Colonic mucosa (tissue), 4 donors: ENCODE measurements around the gene TVP23C. TPM values are rescaled to one million over a fixed set of nuclear protein-coding genes. Genes with fewer than 3 reads are reported as not detected.
"Not testable (repeated sequence)": the region's sequence is repeated elsewhere in the genome, so short reads cannot be mapped to it uniquely, and the experiment has no call there.

Experiments
- DNase-seq: peaks from one replicate; pipeline ENCODE4 v3.0.0-alpha.2; 2020
- H3K27ac ChIP-seq: fragments of 200-600 bp; one replicate; pipeline ENCODE4 v1.8.0; 2021
- H3K27me3 ChIP-seq: fragments of 200-600 bp; one replicate; pipeline ENCODE4 v1.8.0; 2021
- H3K36me3 ChIP-seq: fragments of 200-600 bp; one replicate; pipeline ENCODE4 v1.8.0; 2021
- H3K4me1 ChIP-seq: fragments of 200-600 bp; one replicate; pipeline ENCODE4 v1.8.0; 2021; ENCODE audit warnings: mild to moderate bottlenecking
- H3K4me3 ChIP-seq: fragments of 200-600 bp; one replicate; pipeline ENCODE4 v1.8.0; 2021
- H3K9ac ChIP-seq, 2 donors: one replicate each; pipeline ENCODE4 v1.7.0; 2013; ENCODE audit warnings: control low read depth in 2 of 2, low read depth in 2 of 2, low read length in 2 of 2
- H3K9me3 ChIP-seq: fragments of 200-600 bp; one replicate; pipeline ENCODE4 v1.8.0; 2021
- intact Hi-C: fragments of 100-400 bp; cut with DNase I; formaldehyde crosslinking; loops from one replicate; pipeline ENCODE4 v1.14.1; 2022
- total RNA-seq, 2 donors: library from RNA; stranded (reverse); fragmentation: NEBNext Ultra II Directional in 1 of 2; extraction: Animal tissue kit (Norgen Biotek cat#: 25700) in 1 of 2; gene quantifications; one replicate each; pipeline ENCODE4 v1.2.1, GENCODE V29; 2021
- TF ChIP-seq, protein P1 (sequence below): fragments of 200-600 bp; IDR thresholded peaks from one replicate; pipeline ENCODE4 v1.8.0; 2022; ENCODE audit warnings: antibody characterized with exemption, mild to moderate bottlenecking
- donor health status: healthy.
- donor health status: DM: no; HTN: no; CAD: no.
- donor health status: DM: no; HTN: no; CAD: no.

TVP23C gene
- total RNA-seq, 2 donors from 2014 or later = 10.7 to 14.0 TPM

GRCh38 chr17:15511142-15511541 is 52.1 kb downstream of the TVP23C start:
- H3K27me3 ChIP-seq = no peaks in the 10 kb centered on the region
- H3K4me3 ChIP-seq = no peak overlapping the region
- H3K4me1 ChIP-seq = peaks cover 6% of the 10 kb centered on the region
- no peak for DNase-seq
- H3K36me3 ChIP-seq = no peaks in the 10 kb centered on the region
- TF ChIP-seq, protein P1, sequence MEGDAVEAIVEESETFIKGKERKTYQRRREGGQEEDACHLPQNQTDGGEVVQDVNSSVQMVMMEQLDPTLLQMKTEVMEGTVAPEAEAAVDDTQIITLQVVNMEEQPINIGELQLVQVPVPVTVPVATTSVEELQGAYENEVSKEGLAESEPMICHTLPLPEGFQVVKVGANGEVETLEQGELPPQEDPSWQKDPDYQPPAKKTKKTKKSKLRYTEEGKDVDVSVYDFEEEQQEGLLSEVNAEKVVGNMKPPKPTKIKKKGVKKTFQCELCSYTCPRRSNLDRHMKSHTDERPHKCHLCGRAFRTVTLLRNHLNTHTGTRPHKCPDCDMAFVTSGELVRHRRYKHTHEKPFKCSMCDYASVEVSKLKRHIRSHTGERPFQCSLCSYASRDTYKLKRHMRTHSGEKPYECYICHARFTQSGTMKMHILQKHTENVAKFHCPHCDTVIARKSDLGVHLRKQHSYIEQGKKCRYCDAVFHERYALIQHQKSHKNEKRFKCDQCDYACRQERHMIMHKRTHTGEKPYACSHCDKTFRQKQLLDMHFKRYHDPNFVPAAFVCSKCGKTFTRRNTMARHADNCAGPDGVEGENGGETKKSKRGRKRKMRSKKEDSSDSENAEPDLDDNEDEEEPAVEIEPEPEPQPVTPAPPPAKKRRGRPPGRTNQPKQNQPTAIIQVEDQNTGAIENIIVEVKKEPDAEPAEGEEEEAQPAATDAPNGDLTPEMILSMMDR = no peak
- no peaks in the 10 kb centered on the region for H3K9me3 ChIP-seq
- no peak overlapping the region for H3K27ac ChIP-seq
- H3K9ac ChIP-seq = no peak overlapping the region
- intact Hi-C loops = no loop called here

DNA sequence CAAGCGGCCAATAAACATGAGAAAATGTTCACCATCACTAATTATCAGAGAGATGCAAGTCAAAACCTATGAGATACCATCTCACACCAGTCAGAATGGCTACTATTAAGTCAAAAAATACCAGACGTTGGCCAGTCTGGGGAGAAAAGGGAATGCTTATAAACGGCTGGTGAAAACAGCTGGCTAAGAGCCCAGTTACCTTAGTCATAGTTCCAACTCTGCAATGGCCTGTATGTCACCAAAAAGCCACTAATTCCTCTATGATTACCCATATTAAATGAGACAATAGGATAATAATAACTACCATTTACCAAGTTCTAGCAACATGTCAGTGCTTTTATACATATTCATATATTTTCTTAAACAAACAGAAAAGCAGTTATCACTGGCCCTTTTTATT is 52.9 kb downstream of the TVP23C start:
- no peaks in the 10 kb centered on the region for H3K27me3 ChIP-seq
- no peak overlapping the region for H3K27ac ChIP-seq
- H3K4me1 ChIP-seq = peaks cover 6% of the 10 kb centered on the region
- intact Hi-C loops = no loop called here
- DNase-seq = no peak
- H3K9ac ChIP-seq = no peak overlapping the region
- no peaks in the 10 kb centered on the region for H3K36me3 ChIP-seq
- H3K9me3 ChIP-seq = no peaks in the 10 kb centered on the region
- TF ChIP-seq, protein P1 = no peak
- no peak overlapping the region for H3K4me3 ChIP-seq

DNA sequence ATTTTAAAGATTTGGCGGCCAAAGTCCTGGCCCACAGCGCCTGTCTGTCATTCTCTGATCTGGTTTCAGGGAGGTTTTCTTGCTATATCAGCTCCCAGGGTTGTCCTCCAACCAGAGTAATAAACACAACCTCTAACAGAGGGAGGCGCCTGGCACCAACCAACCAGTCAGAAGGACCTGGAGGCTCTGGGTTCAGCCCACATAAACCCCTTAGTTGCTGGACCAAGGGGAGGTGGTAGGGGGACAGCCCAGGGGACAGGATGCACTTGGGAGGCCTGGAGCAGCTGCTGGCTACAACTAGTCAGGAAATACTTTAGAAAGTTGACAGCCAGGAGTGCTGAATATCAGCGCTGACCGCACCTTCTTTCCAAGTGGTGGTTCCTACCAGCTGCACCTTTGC is 54.2 kb downstream of the TVP23C start:
- TF ChIP-seq, protein P1 = no peak
- no peak overlapping the region for H3K9ac ChIP-seq
- no peak overlapping the region for H3K4me3 ChIP-seq
- intact Hi-C loops = no loop called here
- peaks cover 6% of the 10 kb centered on the region for H3K4me1 ChIP-seq
- H3K36me3 ChIP-seq = no peaks in the 10 kb centered on the region
- DNase-seq = no peak
- no peak overlapping the region for H3K27ac ChIP-seq
- H3K9me3 ChIP-seq = no peaks in the 10 kb centered on the region
- no peaks in the 10 kb centered on the region for H3K27me3 ChIP-seq

- no peak overlapping the region for H3K4me3 ChIP-seq
- no peaks in the 10 kb centered on the region for H3K9me3 ChIP-seq
- H3K36me3 ChIP-seq = no peaks in the 10 kb centered on the region
- H3K27ac ChIP-seq = no peak overlapping the region
- no peak overlapping the region for H3K9ac ChIP-seq
- H3K4me1 ChIP-seq = peaks cover 6% of the 10 kb centered on the region
- intact Hi-C loops = no loop called here
- no peaks in the 10 kb centered on the region for H3K27me3 ChIP-seq
- TF ChIP-seq, protein P1 = no peak
- no peak for DNase-seq
These were observed 54.8 kb downstream of the TVP23C start for GRCh38 chr17:15508466-15508865.

DNA sequence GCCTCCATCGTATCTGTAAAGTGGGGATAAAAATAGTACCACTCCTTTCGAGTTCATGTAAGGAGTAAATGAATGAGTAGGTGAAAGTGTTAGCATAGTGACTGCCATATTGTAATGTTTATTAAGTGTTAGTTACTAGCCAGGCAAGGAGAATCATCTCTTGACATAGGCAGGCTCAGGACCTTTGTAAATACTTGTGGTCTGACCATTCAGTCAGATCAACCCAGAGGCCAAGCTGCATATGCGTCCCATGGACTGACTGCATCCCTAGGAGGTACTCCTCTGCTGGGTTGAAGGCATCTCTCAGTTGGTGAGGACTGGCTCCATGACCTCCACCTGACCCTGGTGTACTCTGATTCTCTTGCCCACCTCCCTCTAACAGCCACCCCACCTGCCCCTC is 55.4 kb downstream of the TVP23C start:
- TF ChIP-seq, protein P1 = no peak
- DNase-seq = no peak
- no peaks in the 10 kb centered on the region for H3K36me3 ChIP-seq

GRCh38 chr17:15507001-15507400 is 56.3 kb downstream of the TVP23C start:
- no peak overlapping the region for H3K4me3 ChIP-seq
- no peak overlapping the region for H3K27ac ChIP-seq
- no peaks in the 10 kb centered on the region for H3K36me3 ChIP-seq
- no peaks in the 10 kb centered on the region for H3K27me3 ChIP-seq
- intact Hi-C loops = no loop called here
- H3K9ac ChIP-seq = no peak overlapping the region
- H3K4me1 ChIP-seq = peaks cover 6% of the 10 kb centered on the region
- TF ChIP-seq, protein P1 = no peak
- H3K9me3 ChIP-seq = no peaks in the 10 kb centered on the region
- no peak for DNase-seq

More for the DNA sequence above, 55.4 kb downstream of the TVP23C start:
- Histone ChIP-seq H3K9ac (no peak overlapping the region), H3K27ac (no peak overlapping the region), H3K27me3 (no peaks in the 10 kb centered on the region), H3K9me3 (no peaks in the 10 kb centered on the region), H3K4me3 (no peak overlapping the region), H3K4me1 (peaks cover 6% of the 10 kb centered on the region)
- intact Hi-C loops = no loop called here

GRCh38 chr17:15505708-15506107 is 57.6 kb downstream of the TVP23C start:
- H3K36me3 ChIP-seq, H3K9ac ChIP-seq, H3K27ac ChIP-seq, H3K9me3 ChIP-seq, H3K4me1 ChIP-seq, DNase-seq, H3K4me3 ChIP-seq, intact Hi-C loops, H3K27me3 ChIP-seq: not testable (repeated sequence)
